Adrenal gland (tissue), 5 donors: Measurements from ENCODE around the gene ENPP1.

ENCODE experiments used
- CTCF ChIP-seq, 6 experiments: fragments of 450-650 bp in 4 of 6; fragments of 200-600 bp in 2 of 6; sonication (generic) in 1 of 6; IDR thresholded peaks; 1 replicate in 5 of 6; 2 replicates in 1 of 6; pipeline versions ENCODE4 v1.5.1 to v1.8.0; 2016 to 2021; ENCODE audit warnings: antibody characterized with exemption in 6 of 6, mild to moderate bottlenecking in 2 of 6, moderate library complexity in 1 of 6
- POLR2A ChIP-seq, 2 donors: fragments of 450-650 bp; IDR thresholded peaks; one replicate each; pipeline ENCODE4 v1.6.1; 2017; ENCODE audit warnings: antibody characterized with exemption in 2 of 2, mild to moderate bottlenecking in 2 of 2, moderate library complexity in 1 of 2
- donor health status: DM: no; HTN: no; CAD: no.

- TF ChIP-seq CTCF (IDR thresholded peaks at IDR 0.05) (no peak), POLR2A (IDR thresholded peaks at IDR 0.05) (no peak)
Observed at GRCh38 chr6:131816869-131817268, 9.0 kb downstream of the ENPP1 start.
